Loucy (cell line): Measurements from ENCODE around the gene DNAJC24.

ENCODE experiments used
- EZH2phosphoT487 ChIP-seq: fragments of 200-600 bp; IDR thresholded peaks from 2 replicates; pipeline ENCODE4 v1.6.1; 2018; ENCODE audit warnings: antibody characterized with exemption, mild to moderate bottlenecking, moderate library complexity, borderline replicate concordance
- TF ChIP-seq, protein P1 (sequence below): fragments of 200-600 bp; sonication (generic); conservative IDR thresholded peaks from 2 replicates; pipeline ENCODE4 v1.5.1; 2014; ENCODE audit warnings: mild to moderate bottlenecking, antibody characterized with exemption, low read length

DNA sequence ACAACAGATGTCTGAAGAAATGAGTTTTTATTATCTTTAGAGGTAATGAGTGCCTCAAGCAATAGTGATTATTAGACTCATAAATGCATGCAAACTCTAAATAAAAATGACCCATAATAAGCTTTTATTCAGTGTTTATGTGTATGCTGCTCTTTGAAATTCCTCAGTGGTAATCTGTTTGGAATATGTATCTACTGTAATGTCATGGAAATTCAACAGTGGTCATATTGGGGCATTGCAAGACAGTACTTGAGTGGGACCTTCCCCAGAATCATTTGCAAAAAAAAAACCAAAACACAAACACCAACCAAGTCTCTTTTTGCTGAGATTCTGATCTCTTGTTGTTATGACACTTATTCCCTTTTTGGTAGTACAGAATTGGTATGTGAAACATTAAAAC, 35.0 kb downstream of the DNAJC24 start:
- TF ChIP-seq, protein P1, sequence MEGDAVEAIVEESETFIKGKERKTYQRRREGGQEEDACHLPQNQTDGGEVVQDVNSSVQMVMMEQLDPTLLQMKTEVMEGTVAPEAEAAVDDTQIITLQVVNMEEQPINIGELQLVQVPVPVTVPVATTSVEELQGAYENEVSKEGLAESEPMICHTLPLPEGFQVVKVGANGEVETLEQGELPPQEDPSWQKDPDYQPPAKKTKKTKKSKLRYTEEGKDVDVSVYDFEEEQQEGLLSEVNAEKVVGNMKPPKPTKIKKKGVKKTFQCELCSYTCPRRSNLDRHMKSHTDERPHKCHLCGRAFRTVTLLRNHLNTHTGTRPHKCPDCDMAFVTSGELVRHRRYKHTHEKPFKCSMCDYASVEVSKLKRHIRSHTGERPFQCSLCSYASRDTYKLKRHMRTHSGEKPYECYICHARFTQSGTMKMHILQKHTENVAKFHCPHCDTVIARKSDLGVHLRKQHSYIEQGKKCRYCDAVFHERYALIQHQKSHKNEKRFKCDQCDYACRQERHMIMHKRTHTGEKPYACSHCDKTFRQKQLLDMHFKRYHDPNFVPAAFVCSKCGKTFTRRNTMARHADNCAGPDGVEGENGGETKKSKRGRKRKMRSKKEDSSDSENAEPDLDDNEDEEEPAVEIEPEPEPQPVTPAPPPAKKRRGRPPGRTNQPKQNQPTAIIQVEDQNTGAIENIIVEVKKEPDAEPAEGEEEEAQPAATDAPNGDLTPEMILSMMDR: no peak
- no peak for TF ChIP-seq EZH2phosphoT487
